Activated CD8-positive, alpha-beta memory T cell treated with anti-CD3 and anti-CD28 coated beads for 24 hours (primary cell): ENCODE data around the gene TTC23.
A peak's percentile ranks its signal among the peaks of the same experiment; 100 is the strongest.

Experiments used
- DNase-seq: peaks from one replicate; pipeline ENCODE4 v3.0.0-alpha.2; 2020

The TTC23 gene

GRCh38 chr15:99249270-99249841, at the start of gene TTC23:
TTC23 (minus strand) TSS chr15:99249581; CDS start chr15:99228712, 20,869 bp downstream.
- no peak for DNase-seq

GRCh38 chr15:99296386-99296785, 47.0 kb upstream of the TTC23 start:
- no peak for DNase-seq

GRCh38 chr15:99295840-99296239, 46.5 kb upstream of the TTC23 start:
- DNase-seq = no peak

- no peak for DNase-seq
Observed at GRCh38 chr15:99291643-99292042, 42.3 kb upstream of the TTC23 start.

- no peak for DNase-seq
Observed at GRCh38 chr15:99283717-99284116, 34.3 kb upstream of the TTC23 start.

GRCh38 chr15:99282586-99282985, 33.2 kb upstream of the TTC23 start:
- DNase-seq = no peak

GRCh38 chr15:99282121-99282520, 32.7 kb upstream of the TTC23 start:
- DNase-seq = no peak

GRCh38 chr15:99279827-99280226, 30.4 kb upstream of the TTC23 start:
- no peak for DNase-seq

GRCh38 chr15:99279290-99279689, 29.9 kb upstream of the TTC23 start:
- DNase-seq = no peak

- no peak for DNase-seq
Observed at GRCh38 chr15:99275525-99276128, 26.2 kb upstream of the TTC23 start.

- no peak for DNase-seq
Observed at GRCh38 chr15:99275061-99275460, 25.7 kb upstream of the TTC23 start.

GRCh38 chr15:99273801-99274200, 24.4 kb upstream of the TTC23 start:
- no peak for DNase-seq

- DNase-seq = no peak
Observed at GRCh38 chr15:99268431-99268830, 19.1 kb upstream of the TTC23 start.

- DNase-seq = no peak
Observed at GRCh38 chr15:99267957-99268356, 18.6 kb upstream of the TTC23 start.

GRCh38 chr15:99265541-99266070, 16.2 kb upstream of the TTC23 start:
- no peak for DNase-seq

- DNase-seq = no peak
Observed at GRCh38 chr15:99264125-99264524, 14.7 kb upstream of the TTC23 start.

- no peak for DNase-seq
Observed at GRCh38 chr15:99257107-99257750, 7.8 kb upstream of the TTC23 start.

GRCh38 chr15:99253381-99254090, 4.2 kb upstream of the TTC23 start:
- no peak for DNase-seq

- no peak for DNase-seq
Observed at GRCh38 chr15:99252326-99252725, 2.9 kb upstream of the TTC23 start.

GRCh38 chr15:99250857-99251841, 1.8 kb upstream of the TTC23 start, which contains the start of gene LRRC28:
LRRC28 (plus strand) TSS chr15:99251481; CDS start chr15:99255958, 4,477 bp downstream.
- DNase-seq = peak; percentile 97

GRCh38 chr15:99250494-99250856, 1.1 kb upstream of the TTC23 start:
- DNase-seq = no peak

GRCh38 chr15:99250001-99250400, 620 bp upstream of the TTC23 start:
- DNase-seq = no peak
